GM12872 (cell line): ENCODE data around the gene STARD9.

Experiments
- CTCF ChIP-seq: IDR thresholded peaks from 3 replicates; pipeline ENCODE4 v1.5.1; 2011; ENCODE audit warnings: low read depth, mild to moderate bottlenecking, low read length, moderate library complexity; ENCODE audit not compliant: insufficient read depth

The STARD9 gene

GRCh38 chr15:42716125-42716524 lies 140.7 kb downstream of the STARD9 start:
- no peak for TF ChIP-seq CTCF

- no peak for TF ChIP-seq CTCF
These were observed 141.2 kb downstream of the STARD9 start for GRCh38 chr15:42716626-42717025.

- no peak for TF ChIP-seq CTCF
These were observed 143.6 kb downstream of the STARD9 start for GRCh38 chr15:42719043-42719442.

- no peak for TF ChIP-seq CTCF
These were observed 144.7 kb downstream of the STARD9 start for GRCh38 chr15:42720071-42720470.

GRCh38 chr15:42721016-42721415 lies 145.6 kb downstream of the STARD9 start:
- no peak for TF ChIP-seq CTCF

GRCh38 chr15:42721916-42722315 lies 146.5 kb downstream of the STARD9 start:
- no peak for TF ChIP-seq CTCF

- no peak for TF ChIP-seq CTCF
These were observed 147.7 kb downstream of the STARD9 start for GRCh38 chr15:42723068-42723467.

GRCh38 chr15:42724276-42724675 lies 148.9 kb downstream of the STARD9 start:
- TF ChIP-seq CTCF, result no peak
